Hippocampal formation (tissue), 2 donors: ENCODE results near the gene SLX4IP.
A peak's percentile ranks its signal among the peaks of the same experiment; 100 is the strongest.

Experiments used
- DNase-seq, 2 donors: peaks; one replicate each; lab custom pipeline; 2025; lab: John Stamatoyannopoulos, UW

The SLX4IP gene

DNA sequence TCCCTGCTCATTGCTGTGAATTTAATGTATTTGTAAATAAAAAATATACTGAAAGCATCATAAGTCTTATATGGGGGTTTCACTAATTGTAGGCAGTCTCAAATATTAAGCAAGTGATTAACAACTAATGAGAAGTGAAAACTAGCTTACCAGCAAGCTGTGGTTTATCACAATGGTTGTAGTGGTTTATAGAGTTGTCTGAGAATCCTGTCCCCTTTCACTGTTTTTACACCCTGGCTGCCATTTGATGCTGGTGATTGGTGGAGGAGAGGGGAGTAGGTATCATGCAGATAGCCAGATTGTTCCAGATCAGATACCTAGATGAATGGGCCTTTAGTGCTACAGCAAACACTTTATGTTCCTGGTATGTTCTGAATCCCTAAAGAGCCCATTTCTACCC is 7.1 kb upstream of the SLX4IP start:
- DNase-seq = no peak

DNA sequence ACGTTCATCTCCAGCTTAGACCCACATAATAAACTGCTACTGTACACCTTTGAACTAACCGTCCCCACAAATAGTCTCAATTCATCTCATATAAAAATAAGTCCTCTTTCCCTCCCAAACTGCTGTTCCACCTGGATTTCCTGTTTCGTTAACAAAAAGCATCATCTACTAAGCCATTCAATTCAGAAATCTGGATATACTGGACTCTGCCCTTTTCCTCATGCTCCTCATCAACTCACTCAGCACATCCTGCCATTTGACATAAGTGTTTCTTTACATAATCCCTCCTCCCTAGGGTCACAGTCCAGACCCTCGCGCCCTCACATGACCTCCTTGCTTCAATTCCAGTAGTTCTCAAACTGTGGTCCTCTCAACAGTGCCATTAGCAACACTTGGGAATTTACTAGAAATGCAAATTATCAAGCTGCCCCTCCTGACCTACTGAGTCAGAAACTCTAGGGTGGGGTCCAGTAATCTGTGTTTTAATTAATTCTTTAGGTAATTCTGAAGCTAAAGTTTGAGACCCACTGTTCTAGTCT is 5.6 kb upstream of the SLX4IP start:
- no peak for DNase-seq

DNA sequence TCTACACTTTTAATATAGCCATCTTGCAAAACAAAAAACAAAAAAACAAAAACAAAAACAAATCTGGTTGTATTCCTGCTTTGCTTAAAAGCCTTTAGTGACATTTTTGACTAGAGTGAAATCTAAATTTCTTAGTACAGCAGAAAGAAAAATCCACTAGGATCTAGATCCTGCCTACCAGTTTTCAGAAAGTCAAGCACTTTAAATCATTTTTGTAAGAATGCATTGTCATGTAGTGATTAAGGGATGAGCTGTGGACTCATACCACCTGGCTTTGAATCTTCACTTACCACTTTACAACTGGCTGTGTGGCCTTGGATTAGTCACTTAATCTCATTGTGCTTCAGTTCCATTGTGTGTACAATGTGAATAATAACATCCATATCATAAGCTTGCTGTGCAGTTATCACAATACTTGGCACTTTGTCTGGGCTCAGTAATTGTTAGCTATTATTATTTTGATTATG is 5.1 kb upstream of the SLX4IP start:
- no peak for DNase-seq

DNA sequence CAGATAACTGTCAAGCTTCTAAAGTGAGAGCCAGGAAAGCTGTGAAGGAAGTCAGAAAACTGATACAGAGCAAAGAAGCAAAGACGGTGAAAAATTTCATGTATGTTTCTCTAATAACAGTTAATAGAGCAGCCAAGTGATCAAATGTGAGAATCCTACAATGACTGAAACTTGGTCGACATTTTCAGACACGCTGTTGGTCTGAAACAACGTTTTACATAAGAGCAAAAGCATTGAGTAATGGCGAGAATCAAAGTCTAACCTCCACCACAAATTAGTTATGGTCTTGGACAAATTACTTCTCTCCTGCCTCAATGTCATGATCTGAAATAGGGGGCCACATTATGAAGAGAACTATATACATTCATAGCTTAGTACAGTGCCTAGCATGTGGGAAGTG is 4.4 kb upstream of the SLX4IP start:
- DNase-seq = no peak

DNA sequence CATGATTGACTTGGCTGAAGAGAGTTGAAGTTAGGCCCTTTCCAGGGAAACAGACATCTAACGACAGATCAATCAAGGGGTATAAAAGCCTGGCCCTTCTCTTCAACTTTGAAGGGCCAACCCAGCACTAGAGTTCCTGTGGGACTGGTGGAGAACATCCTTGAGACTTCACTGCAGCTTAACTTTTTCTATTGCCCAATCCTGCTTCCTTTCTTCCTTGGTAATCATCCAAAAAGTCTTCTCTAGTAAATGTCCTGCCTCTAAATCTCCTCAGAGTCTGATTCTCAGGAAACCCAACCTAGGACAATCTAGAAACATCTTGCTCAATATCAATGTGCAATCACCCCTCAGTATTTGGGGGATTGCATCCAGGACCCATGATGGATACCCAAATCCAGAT is 3.0 kb upstream of the SLX4IP start:
- no peak for DNase-seq

DNA sequence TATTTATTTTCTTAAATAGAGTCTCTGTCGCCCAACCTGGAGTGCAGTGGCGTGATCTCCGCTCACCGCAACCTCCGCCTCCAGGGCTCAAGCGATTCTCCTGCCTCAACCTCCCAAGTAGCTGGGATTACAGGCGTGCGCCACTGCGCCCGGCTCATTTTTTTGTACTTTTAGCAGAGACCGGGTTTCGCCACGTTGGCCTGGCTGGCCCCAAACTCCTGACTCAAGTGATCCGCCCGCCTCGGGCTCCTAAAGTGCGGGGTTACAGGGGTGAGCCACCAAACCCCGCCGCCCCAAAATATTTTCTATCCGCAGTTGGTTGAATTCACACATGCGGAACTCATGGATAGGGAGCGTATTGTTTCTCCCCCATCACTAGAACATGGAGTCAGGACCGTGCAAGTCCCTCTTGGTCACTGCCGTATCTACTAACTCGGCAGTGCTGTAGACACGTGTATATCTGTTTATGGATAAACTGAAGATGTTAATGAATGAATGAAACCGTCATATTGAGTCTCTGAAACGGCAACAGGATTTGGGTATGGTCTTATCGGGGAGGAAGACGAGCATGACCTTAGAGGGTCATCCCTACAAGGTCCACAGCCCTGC is 2.0 kb upstream of the SLX4IP start:
- DNase-seq = no peak

DNA sequence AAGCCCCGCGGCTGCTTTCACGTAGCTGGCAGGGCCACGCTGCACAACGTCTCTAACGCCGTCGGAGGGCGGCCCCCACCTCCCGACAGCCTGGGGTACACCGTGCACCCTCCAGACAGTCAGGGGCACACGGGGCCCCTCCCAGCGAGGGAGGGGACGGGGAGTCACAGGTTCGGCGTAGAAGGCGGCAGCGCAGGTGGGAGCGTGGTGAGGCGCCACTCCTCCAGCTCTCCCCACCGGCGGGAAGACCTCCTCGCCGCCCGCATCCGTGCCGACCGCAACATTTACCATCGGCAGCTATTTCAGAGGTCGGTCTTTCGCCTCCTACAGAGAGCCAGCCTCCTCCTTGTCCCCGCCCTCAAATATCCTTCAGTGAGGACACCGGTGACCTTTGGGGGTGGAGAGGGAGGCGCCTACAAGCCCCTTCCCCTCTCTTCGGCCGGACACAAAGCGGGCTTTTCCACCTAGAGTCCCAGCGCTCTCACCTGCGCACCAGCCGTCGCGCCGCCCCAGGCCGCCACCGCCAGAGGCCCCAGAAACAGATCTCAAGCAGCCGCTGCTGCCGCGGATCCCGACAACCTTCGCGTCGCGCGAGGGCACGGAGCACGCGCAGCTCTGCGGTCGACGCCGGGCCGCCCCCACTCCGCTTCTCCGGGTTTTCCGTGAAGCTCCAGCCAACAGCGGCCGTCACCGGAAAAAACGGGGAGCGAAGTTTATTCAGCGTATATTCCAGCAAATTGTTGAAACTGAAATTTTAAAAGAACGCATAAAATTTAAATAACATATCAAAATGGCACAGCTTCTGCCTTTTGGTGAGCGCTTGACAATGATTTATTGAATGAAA is 1.3 kb upstream of the SLX4IP start, which contains the start of gene MKKS:
Gene MKKS, minus strand, starts transcription at position 600 of the 844 bp plus-strand sequence. CDS start 20,708 bp downstream, outside the sequence.
- peak; percentile 83 to 92 for DNase-seq

DNA sequence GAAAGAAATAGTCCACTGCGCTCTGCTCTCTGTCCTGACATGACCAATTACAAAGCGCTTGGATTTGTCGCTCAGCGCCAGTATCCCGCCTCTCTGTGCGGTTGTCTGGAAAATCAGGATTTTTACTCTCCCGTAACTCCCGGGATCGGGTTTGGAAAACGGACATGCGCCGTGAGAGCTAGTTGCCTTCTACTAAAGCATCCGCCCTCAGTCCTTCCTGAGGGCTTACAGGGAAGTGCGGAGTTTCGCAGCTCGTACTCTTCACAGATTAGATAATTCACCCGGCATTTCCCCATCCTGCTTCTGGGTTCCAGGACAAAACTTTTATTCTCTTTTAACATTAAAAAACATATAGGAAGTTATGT is 656 bp upstream of the SLX4IP start:
- peak; percentile 95 to 97 for DNase-seq

DNA sequence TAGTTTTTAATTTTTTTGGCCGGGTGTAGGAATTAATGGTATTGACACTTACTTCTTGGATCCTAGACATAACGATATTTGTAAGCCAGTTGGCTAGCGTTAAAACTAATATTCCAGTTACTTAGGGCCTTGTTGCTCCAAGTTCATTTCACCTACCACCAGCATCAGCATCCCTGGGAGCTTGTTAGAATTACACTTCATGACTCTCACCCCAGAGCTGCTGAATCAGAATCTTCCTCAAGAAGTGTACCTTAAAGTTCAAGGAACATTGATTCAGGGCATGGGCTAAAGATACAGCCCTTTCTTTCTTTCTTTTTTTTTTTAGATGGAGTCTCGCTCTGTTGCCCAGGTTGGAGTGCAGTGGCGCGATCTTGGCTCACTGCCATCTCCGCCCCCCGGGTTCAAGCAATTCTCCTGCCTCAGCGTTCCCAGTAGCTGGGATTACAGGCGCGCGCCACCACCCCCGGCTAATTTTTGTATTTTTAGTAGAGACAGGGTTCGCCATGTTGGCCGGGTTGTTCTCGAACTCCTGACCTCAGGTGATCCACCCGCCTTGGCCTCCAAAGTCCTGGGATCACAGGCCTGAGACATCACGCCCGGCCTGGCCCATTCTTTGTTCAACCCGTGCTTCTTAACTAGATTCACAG is 1.1 kb downstream of the SLX4IP start:
- DNase-seq = no peak

DNA sequence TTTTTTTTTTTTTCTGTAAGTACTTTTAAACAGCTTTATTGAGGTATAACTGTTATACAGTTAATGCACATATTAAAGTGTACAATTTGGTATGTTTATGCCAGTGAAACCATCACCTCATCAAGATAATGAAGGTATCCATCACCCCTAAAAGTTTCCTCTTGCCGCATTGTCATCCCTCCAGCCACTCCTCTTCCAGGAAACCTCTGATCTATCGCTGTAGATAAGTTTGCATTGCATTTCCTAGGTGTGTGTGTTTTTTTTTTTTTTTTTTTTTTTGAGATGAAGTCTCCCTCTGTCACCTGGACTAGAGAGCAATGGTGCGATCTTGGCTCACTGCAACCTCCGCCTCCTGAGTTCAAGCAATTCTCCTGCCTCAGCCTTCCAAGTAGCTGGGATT is 3.1 kb downstream of the SLX4IP start:
- no peak for DNase-seq

DNA sequence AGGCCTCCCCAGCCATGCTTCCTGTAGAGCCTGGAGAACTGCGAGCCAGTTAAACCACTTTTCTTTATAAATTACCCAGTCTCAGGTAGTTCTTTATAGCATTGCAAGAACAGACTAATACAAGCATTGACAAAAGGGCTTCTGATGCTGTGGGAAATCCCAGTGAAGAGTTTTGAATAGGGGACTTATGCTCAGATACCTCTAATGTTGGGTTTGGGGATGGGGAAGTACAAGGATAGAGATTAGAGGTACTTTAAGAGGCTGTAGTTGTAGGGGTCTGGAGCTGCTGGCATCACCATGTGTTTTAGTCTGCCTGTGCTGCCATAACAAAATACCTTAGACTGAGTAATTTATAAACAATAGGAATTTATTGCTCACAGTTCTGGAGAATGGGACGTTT is 8.8 kb downstream of the SLX4IP start:
- no peak for DNase-seq

DNA sequence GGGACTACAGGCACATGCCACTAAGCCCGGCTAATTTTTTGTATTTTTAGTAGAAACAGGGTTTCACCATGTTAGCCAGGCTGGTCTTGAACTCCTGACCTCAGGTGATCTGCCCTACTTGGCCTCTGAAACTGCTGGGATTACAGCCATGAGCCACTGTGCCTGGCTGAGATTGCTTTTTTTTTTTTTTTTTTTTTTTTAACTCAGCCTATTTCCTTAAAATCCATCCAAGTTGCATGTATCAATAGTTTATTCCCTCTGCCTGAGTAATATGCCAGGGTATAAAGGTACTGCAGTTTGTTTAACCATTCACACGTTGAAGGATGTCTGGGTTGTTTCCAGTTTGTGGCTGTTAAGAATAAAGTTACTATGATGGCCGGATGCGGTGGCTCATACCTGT is 10.7 kb downstream of the SLX4IP start:
- no peak for DNase-seq

DNA sequence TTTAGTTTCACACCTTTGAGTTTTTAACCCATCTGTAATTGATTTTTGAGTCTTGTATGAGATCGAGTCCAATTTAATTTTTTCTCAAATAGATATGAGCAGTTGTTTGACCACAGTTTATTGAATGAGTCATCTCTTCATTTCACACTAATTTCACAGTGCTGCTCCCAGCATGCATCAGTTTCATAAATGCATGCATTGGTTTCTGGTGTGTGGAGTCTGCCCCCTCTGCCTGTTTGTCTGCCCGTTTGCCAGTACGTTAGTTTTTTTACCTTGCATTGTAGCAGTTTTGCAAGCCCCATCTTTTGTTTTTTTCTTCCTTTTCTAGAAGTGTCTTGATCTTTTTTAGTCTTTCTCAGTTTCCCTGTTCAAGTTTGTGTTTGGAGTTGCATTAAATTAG is 11.9 kb downstream of the SLX4IP start:
- no peak for DNase-seq

DNA sequence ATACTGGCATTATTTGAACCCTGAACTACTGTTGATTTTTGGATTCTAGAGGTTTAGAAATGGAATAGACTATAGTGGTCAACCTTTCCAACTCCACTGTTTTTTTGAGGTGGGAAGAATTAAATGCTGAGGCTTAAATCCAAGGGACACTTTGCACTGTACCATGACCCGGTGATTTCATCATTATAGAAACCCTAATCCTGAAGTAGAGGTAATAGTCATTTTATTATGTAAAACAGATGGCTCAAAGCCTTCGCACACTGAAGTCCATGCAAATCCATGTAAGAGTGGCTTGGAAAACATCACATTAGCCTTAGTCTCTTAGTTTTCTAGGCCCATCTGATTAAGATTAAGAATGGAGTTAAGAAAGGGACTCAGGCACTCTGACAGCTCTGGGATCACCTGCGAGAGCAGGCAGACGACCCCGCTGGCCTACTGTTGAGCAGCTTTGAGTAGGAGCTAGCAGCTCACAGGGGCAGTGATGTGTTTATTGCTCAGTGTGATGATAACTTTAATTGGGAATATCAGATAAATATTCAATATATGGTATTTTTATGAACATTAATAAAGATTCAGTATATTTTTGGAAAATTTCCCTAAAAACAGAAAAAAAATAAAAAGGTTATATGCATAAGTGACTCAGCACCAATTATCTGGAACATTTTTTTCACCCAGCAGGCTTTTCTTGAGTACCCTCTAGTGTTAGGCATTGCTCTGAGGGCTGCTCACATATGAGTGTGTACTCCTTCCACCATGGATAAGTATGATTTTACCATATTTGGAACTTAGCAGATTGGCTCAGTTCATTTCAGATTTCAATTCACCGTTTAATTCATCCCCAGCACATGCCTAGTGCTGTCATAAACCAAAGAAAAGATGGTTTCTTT is 13.4 kb downstream of the SLX4IP start:
- DNase-seq = no peak

DNA sequence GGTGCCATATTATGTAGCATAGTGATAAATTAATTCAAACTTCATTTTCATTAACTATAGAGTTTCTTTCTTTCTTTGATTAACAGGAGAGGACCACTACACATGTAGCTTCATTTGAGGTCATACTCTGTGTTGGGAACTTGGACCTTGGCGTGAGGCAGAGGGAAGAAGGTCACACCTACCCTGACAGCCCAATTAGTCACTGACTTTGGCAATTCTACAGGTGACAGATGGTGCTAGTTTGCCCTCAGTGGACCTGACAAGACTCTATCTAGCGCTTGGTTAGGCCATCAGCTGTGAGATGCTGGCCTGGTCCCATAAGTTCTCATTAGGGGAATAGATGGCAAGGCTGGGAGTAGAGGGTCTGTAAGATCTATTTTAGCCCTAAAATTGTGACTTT is 14.2 kb downstream of the SLX4IP start:
- no peak for DNase-seq

DNA sequence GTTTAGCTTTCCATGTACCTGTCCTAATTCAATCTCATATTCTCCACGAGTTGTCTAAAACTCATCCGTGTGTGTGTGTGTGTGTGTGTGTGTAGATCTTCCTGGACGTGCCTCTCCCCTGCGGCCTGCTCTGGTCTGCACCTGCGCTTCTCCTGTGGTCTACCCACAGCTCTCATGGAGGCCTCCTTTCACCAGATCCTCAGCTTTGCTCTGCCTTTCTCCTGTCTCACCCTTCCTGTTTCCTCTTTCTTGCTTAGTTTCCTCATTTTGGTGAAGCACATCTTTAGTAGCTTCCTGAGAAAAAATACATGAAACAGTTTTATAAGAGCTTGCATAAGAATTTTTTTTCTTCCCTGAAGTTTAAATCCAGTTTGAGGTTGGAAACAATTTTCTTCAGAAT is 18.1 kb downstream of the SLX4IP start:
- peak in 1 of 2 donors; percentile 10 for DNase-seq

DNA sequence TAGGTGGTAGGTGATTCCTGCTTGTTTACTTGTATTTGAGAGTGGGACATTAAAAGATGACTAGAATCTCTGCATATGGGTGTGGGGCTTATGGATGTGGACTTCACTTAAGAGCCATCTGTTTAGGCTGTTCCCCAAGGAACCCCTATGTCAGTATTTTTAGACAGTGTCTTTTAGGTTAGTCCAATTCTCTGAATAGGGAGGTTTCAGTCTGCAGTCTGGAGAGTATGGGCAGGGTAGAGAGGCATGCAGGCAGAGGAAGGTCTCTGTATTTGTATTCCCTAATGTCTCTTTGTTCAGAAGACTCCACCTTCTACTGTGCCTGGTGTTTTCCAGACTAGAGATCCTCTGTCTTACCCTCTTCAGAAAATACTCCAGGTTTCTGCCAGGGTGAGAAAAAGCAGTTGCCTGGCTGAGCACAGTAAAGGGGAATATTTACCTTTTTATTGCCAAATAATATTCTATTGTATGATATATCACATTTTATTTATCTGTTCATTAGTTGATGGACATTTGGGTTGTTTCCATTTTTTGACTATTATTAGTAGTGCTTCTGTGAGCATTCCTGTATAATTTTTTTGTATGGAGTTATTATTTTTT is 19.1 kb downstream of the SLX4IP start:
- DNase-seq = no peak

DNA sequence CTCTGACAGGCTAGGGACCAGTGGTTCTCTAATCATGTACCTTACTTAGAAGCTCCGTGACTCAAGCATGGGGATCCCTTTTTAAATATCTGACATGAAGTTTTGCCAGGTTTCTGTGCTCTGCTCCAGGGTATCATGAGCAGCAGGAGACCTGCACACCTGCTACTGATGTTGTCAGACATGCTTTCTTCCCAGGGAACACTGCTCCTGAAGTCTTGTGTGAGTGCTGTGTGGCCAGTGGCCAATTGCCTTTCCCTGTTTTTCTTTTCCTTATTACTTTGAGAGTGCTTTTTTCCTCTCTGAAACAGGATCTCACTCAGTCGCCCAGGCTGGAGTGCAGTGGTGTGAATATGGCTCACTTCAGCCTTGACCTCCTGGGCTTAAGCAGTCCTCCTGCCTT is 26.4 kb downstream of the SLX4IP start:
- DNase-seq = no peak

DNA sequence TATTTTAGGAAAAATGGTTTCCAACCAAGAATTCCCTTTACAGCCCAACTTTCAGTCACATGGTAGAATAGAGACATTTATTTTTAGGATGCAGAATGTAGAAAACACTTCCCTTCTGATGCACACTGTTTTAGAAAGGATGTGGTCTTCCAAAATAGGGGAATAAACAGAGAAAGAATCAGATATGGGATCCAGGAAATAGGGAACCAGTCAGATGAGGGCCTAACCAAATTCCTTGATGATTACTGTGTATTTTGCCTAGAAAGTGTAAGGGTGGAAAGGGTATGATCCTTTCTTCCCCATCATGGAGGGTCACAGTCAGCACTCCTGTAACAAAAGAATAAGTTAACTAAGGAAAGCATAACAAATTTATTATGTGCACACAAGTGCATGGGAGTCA is 27.4 kb downstream of the SLX4IP start:
- DNase-seq = no peak

DNA sequence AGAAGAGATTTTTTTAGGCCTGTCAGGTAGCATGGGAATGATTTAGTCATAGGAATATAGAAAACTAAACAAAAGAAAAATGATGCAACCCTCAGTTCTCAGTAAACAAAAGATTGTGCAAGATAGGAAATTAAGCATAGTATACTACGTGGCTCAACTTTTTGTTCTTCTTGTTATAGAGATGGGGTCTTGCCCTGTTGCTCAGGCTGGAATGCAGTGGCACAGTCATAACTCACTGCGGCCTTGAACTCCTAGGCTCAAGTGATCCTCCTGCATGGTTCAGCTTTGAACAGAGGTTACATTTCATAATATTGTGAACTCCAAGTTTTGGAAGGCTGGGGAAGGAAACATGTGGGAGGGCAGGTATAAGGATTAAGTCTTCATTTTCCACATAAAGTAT is 28.5 kb downstream of the SLX4IP start:
- no peak for DNase-seq

DNA sequence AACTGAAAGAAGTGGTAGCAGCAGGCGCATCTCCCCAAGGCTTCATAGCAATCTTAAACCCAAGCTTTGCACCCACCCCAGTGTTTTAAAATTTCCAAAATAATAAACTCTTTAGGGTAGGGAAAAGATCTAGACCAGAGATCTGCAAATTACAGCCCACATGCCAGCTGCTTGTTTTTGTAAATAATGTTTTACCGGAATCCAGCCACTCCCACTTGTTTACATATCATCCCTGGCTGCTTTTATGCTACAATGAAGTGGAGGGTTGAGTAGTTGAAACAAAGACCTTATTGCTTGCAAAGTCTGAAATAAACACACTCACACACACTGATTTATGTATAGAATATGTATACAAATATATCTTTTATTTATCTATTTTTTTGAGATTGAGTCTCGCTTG is 30.0 kb downstream of the SLX4IP start:
- no peak for DNase-seq
